ENCODE data around the gene PAQR4.

PAQR4 gene

DNA sequence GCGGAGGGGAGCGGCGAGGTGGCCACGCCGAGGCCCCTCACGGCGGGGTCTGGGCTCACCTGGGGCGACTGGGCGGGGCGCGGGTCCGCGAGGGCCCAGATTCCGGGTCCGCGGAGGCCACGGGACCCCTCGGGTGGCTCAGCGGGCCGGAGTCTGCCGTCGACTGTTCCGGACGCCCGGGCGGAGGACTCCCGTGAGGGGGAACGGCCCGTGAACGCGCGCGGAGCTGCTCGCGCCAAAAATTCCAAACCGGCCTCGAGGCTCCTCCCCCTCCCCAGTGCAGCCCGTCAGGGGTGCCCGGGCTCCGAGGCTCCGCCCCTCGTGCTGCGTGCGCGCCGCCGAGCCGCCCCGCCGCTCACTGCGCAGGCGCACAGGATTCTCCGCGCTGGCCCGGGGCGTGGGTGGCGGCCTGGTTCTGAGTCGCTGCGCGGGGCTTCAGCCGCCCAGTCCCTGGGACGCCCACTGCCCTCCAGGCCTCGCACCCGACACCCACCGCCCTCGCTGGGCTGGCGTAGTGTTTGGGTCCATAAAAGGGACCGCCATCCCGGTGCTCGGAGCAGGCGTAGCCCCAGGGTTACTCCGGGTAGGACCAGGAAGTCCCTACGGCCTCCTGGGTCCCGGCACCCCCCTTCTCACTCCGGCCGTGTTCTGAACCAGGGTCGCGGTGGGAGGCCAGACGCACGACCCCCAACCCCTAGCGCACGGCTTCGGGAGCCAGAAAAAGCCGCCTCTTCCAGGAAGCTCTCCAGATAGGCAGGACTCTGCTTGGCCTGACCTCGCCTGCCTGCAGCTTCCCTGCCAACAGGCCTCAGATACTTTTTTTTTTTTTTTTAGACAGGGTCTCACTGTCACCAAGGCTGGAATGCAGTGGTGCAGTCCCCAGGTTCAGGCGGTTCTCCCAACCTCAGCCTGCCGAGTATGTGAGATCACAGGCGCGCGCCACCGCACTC, 11.4 kb downstream of the PAQR4 start, which contains the start of gene PKMYT1:
PKMYT1 (minus strand) TSS at position 220 of the 950 bp plus-strand sequence. CDS start 789 bp downstream, outside the sequence.
- peak; percentile 100 for DNase-seq (ENCODE audit: low spot score)

- no peak for DNase-seq (ENCODE audit: low spot score)
These were observed 12.2 kb downstream of the PAQR4 start for GRCh38 chr16:2981177-2981898.

- DNase-seq (ENCODE audit: low spot score) = no peak
These were observed 12.7 kb downstream of the PAQR4 start for GRCh38 chr16:2981899-2982250.

DNA sequence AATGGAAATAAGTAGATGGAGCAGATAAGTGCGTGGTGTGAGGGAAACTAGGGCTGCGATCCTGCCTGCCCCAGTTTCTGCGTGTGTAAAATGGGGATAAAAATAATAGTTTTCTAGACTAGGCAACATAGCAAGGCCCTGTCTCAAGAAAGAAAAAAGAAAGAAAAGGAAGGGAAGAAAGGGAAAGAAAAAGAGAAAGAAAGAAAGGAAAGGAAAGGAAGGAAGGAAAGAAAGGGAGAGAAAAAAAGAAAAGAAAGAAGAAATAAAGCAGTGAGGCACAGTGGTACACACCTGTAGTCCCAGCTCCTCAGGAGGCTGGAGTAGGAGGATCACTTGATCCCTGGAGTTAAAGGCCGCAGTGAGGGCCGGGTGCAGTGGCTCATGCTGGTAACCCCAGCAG, 13.3 kb downstream of the PAQR4 start:
- DNase-seq (ENCODE audit: low spot score) = no peak

GRCh38 chr16:2983706-2984136, 14.6 kb downstream of the PAQR4 start:
- DNase-seq (ENCODE audit: low spot score) = peak; percentile 84

DNA sequence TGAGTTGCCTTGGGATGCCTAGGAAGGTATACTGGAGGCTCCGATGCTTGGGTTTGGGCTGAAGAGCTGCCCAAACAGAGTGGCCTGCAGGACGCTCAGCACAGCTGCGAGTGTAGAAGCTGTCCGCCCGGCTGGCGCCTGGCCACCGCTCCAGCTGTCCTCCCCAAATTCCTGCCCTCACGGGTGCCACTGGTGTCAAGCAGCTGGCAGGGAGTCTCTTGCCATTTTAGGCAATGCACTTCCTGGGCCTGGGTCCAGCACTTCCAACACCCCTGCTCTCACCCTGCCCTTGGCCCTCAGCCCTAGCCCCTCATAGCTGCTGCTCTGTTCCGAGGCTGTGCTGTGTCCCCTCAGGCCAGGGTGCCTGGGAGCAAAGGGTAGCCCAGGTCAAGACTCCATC, 16.3 kb downstream of the PAQR4 start:
- no peak for DNase-seq (ENCODE audit: low spot score)

- DNase-seq (ENCODE audit: low spot score) = no peak
These were observed 16.8 kb downstream of the PAQR4 start for GRCh38 chr16:2985893-2986355.

DNA sequence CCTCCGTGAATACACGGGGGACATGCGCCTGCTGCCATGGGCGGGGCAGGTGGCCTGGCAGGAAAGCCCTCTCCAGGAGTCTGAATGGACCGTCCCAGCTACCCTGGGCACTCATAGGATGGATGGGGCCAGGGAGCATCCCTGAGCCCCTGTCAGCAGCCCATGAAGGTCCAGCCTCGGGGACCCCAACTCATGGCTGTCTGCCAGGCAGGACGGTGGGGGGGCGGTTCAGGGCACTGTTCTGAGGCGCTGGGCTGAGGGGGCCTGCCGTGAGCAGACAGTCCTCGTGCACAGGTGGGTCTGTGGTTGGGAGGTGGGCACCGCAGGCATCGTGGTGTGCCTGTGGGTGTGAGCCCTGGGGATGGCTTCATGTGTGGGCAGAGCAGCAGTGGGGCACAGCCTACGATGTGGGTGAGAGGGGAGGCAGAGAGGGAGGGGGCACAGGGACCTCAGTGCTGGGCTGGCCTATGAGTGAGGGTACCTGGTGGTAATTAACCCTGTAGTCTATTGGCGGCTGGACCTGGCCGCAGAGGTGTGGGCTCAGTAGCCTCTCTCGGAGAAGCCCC, 17.6 kb downstream of the PAQR4 start:
- DNase-seq (ENCODE audit: low spot score) = no peak

GRCh38 chr16:2987286-2987685, 18.1 kb downstream of the PAQR4 start:
- DNase-seq (ENCODE audit: low spot score) = no peak

GRCh38 chr16:2987833-2988232, 18.7 kb downstream of the PAQR4 start:
- DNase-seq (ENCODE audit: low spot score) = no peak

DNA sequence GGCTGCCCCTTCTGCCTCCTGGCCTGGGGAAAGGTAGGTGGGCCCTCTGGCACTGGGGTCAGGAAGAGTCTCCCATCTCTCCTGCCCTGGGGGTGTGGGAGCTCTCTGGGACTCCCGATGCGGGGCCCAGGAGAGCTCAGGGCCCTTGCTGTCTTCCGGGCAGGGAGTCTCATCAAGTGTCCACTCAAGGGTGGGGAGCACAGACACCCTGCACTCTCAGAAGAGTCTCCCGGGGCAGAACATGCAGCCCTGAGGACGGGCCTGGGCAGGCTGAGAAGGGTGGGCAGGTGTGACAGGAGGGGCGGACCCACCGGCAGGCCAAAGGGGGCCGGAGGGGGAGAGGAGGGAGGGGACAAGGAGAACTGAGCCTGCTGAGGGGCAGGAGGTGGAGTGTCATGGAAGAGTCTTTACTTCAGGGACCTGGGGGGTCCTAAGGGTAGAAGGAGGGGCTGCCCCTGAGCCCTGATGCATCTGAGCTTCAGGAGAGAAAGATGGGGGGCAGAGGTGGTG, 19.5 kb downstream of the PAQR4 start:
- DNase-seq (ENCODE audit: low spot score) = no peak

DNA sequence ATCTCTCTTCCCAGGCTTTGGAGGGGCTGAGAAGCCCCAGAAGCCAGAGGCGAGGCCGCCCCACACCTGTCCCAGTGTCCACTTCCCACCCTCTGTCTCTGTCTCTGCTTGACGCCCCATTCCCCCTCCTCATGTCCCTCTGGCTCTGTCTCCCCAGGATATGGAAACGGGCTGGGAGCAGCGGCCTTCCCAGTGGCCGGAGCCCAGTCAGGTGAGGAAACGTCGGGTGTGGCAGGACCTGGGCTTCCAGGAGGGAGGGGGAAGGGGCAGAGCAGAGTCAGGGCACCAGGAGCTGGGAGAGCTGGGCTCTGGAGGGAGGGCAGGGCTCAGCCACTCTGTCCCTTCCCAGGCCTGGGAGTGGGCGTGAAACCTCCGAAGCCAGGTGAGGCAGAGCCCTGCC, 21.7 kb downstream of the PAQR4 start:
- DNase-seq (ENCODE audit: low spot score) = no peak

DNA sequence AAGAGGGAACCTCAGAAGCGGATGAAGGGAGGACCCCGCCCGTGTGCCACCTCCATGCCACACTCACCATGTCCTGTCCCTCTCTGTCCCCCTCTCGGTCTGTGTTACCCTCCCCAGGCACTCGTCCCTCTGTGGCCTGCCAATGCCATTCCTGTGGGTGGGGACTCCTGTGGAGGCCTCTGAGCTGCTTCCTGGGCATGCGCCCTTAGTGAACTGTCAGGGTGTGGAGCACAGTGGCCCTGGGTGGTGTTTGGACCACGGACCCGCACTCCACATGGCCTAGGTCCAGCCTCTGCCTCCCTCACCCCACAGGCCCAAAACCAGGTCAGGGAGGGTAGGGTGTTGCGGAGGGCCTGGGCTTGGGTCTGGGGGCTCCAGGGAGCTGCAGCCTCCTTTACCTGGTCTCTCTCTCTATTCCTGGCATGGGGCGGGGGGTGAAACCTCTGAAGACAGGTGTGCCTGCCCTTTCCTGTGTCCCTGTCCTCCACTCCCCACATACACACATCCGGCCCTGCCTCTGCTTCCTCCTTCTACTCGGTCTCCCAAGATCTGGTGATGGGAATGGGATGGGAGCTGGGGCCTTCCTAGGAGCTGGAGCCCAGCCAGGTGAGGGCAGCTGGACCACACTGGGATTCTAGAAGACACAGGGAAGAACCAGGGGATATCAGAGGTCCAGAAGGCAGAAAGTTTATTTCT, 22.6 kb downstream of the PAQR4 start:
- DNase-seq (ENCODE audit: low spot score) = no peak

- no peak for DNase-seq (ENCODE audit: low spot score)
These were observed 23.4 kb downstream of the PAQR4 start for GRCh38 chr16:2992383-2993081.

GRCh38 chr16:2996298-2996697, 27.1 kb downstream of the PAQR4 start:
- DNase-seq (ENCODE audit: low spot score) = no peak

DNA sequence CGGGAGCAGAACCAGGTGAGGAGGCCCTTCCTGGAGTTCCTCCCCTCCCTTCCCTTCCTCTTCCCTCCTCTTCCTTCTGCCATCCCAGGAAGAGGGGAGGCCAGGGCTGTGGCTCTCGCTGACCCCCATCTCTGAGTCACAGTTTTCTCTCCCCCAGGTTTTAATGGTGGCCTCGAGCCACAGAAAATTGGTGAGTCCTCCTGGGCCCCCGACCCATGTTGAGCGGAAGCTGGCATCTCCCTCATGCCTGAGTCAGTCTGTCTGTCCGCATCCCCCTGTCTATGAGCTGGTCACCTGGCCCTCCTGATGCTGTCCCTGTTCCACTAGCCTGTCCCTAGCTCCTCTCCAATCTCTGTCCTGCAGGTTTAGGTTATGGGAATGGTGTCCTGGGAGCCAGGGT, 30.8 kb downstream of the PAQR4 start:
- DNase-seq (ENCODE audit: low spot score) = no peak

- DNase-seq (ENCODE audit: low spot score) = no peak
These were observed 31.4 kb downstream of the PAQR4 start for GRCh38 chr16:3000540-3000939.

DNA sequence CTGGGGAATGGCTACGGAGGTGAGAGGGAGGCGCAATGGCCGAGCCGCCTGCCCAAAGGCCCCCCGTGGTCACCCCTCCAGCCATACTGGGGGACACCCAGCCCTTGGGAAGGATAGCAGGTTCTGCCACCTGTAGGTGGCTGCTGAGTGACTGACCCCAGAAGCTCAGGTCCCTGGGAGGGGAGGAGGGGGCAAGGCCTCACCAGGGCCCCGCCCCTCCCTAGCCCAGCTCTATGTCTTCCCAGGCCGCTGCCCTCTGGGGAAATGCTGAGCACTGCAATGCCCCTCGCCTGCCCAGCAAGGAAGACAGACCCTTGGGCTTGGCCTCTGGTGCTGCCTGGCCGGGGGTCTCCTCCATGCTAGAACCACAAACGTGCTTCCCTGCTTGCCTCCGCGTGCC, 32.2 kb downstream of the PAQR4 start:
- no peak for DNase-seq (ENCODE audit: low spot score)

DNA sequence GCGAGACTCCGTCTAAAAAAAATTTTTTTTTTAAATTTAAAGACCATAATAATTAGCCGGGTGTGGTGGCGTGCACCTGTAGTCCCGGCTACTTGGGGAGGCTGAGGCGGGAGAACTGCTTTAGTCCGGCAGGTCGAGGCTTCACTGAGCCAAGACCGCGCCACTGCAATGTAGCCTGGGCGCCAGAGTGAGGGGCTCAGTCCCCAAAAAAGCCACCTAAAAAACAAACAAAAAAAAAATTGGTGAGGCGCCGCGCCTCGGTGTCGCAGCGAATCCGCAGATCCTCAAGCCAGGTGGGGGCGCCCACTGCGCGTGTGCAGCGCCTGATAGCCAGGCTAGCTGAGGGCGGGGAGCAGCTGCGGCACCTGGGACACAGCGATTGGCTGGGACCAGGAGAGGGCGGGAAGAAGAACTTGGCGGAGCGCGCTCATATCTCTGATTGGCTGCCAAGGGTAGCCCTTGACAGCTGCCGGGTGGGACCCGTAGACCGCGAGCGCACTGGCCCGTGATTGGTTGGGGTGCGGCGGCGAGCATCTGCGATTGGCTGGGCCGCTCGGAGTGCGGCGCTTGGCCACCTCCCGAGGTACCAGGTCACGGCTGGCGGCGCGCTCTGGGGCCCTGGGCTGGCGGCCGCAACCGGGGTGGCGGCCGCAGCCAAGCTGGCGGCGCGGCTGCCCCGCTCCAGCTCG, 34.6 kb downstream of the PAQR4 start:
- peak; percentile 99 for DNase-seq (ENCODE audit: low spot score)

- no peak for DNase-seq (ENCODE audit: low spot score)
These were observed 35.2 kb downstream of the PAQR4 start for GRCh38 chr16:3004319-3004718.

All from germinal center (tissue), 1 donor.